ENCODE data around the gene LRIG1.

GRCh38 chr3:66495668-66496045 is 5.2 kb downstream of the LRIG1 start:
- no peak for TF ChIP-seq TCF4 (CRISPR knock-in tag; IDR thresholded peaks at IDR 0.05; ENCODE audit: borderline replicate concordance)
- TF ChIP-seq RARB (CRISPR knock-in tag; IDR thresholded peaks at IDR 0.05) = no peak
- TF ChIP-seq BACH2 (CRISPR knock-in tag; IDR thresholded peaks at IDR 0.05; ENCODE audit: borderline replicate concordance) = no peak
- TF ChIP-seq ISL1 (CRISPR knock-in tag; IDR thresholded peaks at IDR 0.05) = no peak
- TF ChIP-seq CREB5 (CRISPR knock-in tag; IDR thresholded peaks at IDR 0.05; ENCODE audit: low read depth) = no peak
- no peak for TF ChIP-seq ZFP30 (CRISPR knock-in tag; IDR thresholded peaks at IDR 0.05)
- TF ChIP-seq PATZ1 (CRISPR knock-in tag; IDR thresholded peaks at IDR 0.05; ENCODE audit: borderline replicate concordance) = no peak
- TF ChIP-seq ARNTL (CRISPR knock-in tag; IDR thresholded peaks at IDR 0.05; ENCODE audit: borderline replicate concordance, low read depth) = no peak
- no peak for TF ChIP-seq TOX (CRISPR knock-in tag; IDR thresholded peaks at IDR 0.05; ENCODE audit: borderline replicate concordance)
- TF ChIP-seq ESRRG (CRISPR knock-in tag; IDR thresholded peaks at IDR 0.05) = no peak
- no peak for TF ChIP-seq OSR1 (CRISPR knock-in tag; IDR thresholded peaks at IDR 0.05)
- TF ChIP-seq ZC3H10 (CRISPR knock-in tag; IDR thresholded peaks at IDR 0.05) = no peak
